HG03025 (cell line): ENCODE data around the gene ABHD2.
"Not testable (repeated sequence)": the region's sequence is repeated elsewhere in the genome, so short reads cannot be mapped to it uniquely, and the experiment has no call there.

Experiments used
- ATAC-seq: cut with Tn5 transposase; IDR thresholded peaks from one replicate; pipeline ENCODE4 v1.9.1; 2021; ENCODE audit warnings: mild to moderate bottlenecking, moderate library complexity; ENCODE audit not compliant: unreplicated experiment, low FRiP score

ABHD2 gene

GRCh38 chr15:89136818-89137772 is 48.8 kb downstream of the ABHD2 start:
- no peak for ATAC-seq

DNA sequence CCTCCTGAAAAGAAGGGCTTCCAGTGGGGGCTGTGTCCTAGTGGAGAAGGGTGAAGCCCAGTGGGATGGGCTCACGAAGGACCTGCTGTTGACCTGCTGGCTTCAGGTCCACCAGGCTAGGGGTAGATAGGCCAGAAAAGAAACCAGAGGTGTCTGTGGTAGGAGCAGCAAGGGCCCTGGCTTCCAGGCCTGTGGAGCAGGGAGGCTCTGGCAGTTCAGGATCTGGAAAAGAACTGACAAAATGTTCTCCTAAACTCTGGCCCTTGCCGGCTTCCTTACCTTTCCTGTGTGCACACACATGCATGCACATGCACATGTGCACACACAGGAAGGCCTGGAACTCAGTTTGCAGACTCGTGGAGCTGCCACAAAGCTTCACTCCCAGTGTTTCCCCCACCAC is 49.7 kb downstream of the ABHD2 start:
- no peak for ATAC-seq

DNA sequence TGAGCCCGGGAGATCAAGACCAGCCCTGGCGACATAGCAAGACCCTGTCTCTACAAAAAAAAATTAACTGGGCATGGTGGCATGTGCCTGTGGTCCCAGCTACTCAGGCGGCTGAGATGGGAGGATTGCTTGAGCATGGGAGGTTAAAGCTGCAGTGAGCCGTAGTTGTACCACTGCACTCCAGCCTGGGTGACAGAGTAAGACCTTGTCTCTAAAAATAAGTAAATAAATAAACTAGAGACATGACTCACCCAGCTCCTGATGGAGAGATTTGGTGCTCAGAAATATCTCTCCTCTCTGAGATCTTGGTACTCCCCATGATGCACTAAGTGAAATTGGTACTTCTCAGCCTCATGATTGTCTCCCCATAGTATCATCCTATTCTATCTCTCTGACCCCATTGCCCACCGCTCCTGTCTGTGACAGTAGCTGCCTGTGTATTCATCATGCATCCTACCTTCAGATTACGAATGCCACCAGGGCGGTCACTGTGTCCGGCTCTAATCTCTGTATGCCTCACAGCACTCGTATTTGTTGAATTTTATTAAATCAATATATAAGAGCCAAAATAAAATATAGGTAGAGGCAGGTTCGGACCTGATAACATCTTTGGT is 50.9 kb downstream of the ABHD2 start:
- no peak for ATAC-seq

GRCh38 chr15:89139613-89140499 is 51.6 kb downstream of the ABHD2 start:
- no peak for ATAC-seq

DNA sequence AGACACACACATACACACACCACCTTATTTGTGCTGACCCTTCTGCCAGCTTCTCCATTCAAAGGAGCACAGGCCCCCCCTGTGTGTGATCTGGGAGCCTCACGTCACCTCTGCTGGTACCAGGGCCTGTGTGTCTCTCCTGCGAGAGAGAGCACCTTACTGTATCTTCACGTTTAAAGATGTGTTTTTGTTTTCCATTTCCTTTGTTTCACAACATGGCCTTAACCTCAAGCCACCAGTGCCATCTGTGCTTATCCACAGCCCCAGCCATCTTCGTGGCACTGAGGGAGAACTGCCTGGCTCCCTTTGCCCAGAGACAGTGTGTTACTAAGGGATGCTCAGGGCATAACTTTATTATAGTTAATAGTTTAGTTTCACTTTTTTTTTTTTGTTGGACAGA is 52.3 kb downstream of the ABHD2 start:
- ATAC-seq = no peak

- ATAC-seq = not testable (repeated sequence)
Measured at GRCh38 chr15:89141159-89141558, 52.9 kb downstream of the ABHD2 start.

- no peak for ATAC-seq
Measured at GRCh38 chr15:89141885-89142284, 53.6 kb downstream of the ABHD2 start.

DNA sequence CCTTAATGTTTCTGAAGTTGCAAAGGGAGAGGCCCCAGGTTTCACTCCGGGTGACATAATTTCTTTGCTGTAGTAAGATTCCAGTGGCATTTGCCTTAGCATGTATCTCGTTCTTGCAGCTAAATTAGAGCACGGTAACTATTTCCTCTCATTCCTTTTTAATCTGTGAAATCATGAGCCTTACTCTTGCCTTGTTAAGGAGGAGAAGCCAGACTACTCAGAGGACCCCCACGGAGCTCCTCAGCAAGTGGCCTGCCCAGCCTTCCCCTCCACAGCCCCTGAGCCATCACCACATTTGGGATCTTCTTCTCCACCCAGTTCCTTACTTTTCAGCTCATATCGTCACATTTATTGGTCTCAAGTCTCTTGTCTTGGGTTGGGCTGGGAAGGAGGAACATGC is 54.2 kb downstream of the ABHD2 start:
- no peak for ATAC-seq

DNA sequence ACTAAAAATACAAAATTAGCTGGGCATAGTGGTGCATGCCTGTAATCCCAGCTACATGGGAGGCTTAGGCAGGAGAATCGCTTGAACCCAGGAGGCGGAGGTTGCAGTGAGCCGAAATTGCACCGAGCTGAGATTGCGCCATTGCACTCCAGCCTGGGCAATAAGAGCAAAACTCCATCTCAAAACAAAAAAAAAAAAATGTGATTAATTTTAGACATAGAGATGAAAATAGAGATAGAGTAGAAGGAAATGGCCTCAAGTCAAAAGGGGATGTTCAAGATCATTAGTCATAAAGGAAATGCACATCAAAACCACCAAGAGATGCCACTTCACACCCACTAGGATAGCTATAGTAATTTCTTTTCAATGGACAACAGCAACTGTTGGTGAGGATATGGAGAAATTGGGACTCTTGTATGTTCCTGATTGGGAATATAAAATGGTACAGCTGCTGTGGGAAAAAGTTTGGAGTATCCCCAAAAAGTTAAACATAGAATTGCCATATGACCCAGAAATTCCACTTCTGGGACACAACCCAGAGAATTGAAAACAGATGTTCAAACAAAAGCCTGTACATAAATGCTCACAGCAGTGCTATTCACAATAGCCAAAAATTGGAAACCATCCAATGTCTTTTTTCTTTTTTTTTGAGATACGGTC is 55.4 kb downstream of the ABHD2 start:
- no peak for ATAC-seq

GRCh38 chr15:89144491-89144890 is 56.2 kb downstream of the ABHD2 start:
- ATAC-seq = no peak

GRCh38 chr15:89146366-89146765 is 58.1 kb downstream of the ABHD2 start:
- ATAC-seq = no peak

- ATAC-seq = no peak
Measured at GRCh38 chr15:89148126-89148525, 59.9 kb downstream of the ABHD2 start.

GRCh38 chr15:89149501-89150101 is 61.3 kb downstream of the ABHD2 start:
- ATAC-seq = no peak

GRCh38 chr15:89150287-89150686 is 62.0 kb downstream of the ABHD2 start:
- ATAC-seq = no peak

DNA sequence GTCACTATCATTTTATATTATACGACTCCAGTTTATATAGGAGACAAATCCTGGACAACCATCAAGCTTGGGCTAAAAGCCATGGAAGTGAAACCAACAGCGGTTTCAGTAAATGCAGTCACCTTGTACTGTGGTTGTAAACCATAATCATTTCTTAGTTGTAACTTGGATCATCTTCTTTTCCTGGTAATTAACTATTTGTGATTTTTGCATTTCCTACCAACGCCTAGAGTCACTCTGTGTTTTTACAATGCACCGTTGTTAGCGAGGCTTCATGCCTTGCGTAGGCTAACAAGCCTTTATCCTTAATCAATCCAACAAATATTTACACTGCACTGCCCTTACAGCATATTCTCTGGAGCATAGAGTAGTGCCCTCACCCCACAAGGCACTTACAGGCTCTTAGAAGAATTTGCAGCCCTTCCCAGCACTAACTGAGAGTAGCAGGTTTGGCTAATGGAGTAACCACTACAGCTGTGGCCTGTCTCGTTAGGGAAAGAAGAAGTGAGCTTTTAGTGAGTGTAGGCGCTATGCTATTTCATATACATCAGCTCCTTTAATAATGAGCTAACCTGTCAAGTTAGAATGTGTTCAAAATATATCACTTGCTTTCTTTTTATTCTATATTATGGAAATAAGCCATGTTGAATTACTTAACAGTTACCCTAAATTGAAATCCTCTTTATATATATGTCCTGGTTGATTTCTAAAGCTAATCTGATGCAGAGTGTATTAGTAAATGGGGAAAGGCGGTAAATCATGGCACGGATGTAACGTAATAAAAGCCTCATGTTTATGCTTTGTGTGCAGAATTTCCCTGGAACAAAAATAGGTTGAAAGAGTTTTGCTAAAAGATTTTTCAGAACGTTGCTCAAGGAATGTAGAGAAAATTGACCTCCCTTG is 62.8 kb downstream of the ABHD2 start:
- no peak for ATAC-seq

DNA sequence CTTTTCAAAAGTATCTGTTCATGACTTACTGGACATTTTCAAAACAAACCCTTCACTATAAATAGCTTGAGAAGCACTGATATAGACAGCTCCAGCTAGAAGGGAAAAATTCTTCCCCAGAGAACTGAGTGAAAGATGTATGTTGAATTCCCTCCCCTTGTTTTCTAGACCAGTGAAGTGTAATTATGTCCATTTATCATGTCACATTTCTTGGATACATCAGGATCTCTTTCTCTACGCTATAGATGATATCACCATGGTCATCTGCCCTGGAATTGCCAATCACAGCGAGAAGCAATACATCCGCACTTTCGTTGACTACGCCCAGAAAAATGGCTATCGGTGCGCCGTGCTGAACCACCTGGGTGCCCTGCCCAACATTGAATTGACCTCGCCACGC is 66.9 kb downstream of the ABHD2 start:
- no peak for ATAC-seq

DNA sequence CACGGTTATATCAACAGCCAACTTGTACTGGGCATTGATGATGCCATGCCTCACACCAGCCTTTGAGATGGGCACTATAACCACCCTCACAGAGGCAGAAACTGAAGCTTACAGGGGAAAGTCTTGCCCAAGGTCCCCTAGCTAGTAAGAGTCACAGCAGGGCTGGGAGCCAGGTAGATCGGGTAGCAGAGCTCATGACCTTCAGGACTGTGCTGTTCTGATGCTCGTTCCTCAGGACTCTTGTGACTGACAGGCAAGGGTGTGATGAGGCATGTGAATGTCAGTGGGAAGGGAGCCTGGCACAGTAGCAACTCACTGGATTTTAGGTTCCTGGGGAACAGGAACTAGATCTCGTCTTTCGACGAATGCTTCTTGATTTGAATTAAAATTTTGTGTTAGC is 67.4 kb downstream of the ABHD2 start:
- ATAC-seq = no peak

- no peak for ATAC-seq
Measured at GRCh38 chr15:89157061-89157460, 68.8 kb downstream of the ABHD2 start.
